Activated CD4-positive, CD25-positive, alpha-beta regulatory T cell treated with anti-CD3 and anti-CD28 coated beads, Interleukin-2, amount 50 U/mL, for 16 hours (primary cell): Measurements from ENCODE around the gene MARS1.
A peak's percentile ranks its signal among the peaks of the same experiment; 100 is the strongest.

Experiments
- DNase-seq: peaks from one replicate; pipeline ENCODE4 v3.0.0-alpha.2; 2020; ENCODE audit warnings: low read depth, low spot score

Gene MARS1

DNA sequence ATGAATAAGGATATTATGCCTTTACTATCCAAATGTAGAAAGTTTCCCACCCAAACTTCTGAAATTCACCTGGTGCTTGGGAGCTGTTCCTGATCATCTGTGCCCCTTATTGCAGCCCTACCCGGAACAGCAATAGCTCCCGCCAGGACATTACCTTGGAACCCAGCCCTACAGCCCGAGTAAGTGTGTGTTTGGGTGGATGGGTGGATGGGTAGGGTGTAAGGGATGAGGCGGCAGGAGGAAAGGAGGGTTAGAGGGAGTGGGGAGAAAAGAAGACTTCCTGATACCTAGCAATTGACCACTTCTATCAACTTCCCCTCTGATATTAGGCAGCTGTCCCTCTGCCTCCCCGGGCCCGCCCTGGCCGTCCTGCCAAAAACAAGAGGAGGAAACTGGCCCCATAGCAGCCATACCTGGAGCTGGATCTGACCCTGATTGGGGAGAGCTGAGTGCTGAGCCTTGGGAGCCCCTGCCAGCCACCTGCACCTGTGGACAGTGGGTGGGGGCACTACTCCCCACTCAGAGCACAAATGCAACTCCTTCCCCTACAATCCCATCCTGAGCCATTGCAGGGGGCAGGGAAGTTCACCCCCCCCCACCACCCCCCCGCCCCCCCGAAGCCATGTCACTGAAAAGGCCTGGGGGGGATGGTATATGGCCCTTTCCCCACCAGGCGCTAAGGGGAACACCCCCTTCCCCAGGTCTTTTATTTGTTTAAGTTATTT, 41.1 kb downstream of the MARS1 start:
- no peak for DNase-seq

DNA sequence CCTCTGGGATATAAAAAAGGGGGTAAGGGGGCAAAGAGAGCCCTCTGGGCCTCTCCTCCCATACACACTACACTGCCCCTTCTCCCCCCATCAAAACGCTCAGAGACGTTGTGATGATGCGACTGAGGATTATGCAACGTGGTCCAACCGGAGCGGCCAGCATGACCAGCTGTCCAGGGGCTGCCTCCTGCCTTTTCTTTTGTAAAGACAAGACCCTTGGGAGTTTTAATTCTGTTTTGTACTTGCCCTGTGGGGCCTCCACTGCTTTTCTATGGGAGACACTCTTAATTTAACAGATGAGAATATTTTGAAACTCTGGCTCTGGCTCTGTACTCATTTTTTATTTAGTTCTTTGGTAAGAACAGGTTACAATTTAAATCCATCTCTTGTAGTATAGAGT, 42.0 kb downstream of the MARS1 start:
- DNase-seq: no peak

GRCh38 chr12:57530396-57531142, 42.7 kb downstream of the MARS1 start:
- no peak for DNase-seq

GRCh38 chr12:57531836-57532235, 44.0 kb downstream of the MARS1 start:
- DNase-seq: no peak

DNA sequence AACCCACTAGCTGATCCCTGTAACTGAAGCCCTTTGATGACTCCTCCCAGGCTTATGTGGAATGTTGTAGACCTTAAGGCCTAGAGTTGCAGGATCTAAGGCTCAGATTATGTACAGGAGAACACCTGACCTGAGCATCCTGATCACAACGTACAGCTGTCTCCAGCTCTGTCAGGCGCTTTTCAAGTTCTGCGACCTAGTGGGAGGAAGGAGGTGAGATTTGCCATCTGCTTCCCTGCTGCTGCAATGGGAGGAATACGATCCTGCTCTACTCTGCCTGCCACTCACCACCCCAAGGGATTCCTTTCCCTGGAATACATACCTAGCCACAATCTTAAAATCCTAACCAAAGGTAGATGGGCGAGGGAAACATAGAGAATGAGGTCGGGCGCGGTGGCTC, 45.2 kb downstream of the MARS1 start:
- DNase-seq: no peak

GRCh38 chr12:57534250-57534649, 46.4 kb downstream of the MARS1 start:
- DNase-seq: no peak

DNA sequence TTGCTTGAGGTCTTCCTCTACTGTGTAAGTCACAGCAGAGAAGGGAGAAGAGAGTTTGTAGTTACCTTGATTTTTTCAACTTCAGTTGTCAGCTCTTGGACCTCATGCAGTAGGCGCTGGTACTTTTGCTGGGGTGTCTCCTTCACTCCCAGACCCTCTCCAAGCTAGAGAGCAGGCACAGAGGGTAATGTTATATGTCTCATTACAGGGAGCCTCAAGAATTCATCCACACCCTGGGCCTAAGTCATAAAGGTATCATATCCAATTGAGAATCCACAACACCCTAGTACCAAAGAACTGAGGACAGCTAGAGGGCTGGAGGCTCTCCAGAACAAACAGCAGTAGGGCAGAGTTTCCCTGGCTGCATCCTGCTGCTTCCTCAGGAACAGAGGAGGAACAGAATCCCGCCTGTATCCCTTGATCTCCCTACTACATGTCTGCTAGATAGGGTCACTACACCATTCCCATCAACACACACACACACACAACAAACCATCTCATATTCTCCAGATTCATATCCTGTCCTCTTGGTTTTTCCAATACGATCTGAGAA, 47.2 kb downstream of the MARS1 start:
- no peak for DNase-seq

DNA sequence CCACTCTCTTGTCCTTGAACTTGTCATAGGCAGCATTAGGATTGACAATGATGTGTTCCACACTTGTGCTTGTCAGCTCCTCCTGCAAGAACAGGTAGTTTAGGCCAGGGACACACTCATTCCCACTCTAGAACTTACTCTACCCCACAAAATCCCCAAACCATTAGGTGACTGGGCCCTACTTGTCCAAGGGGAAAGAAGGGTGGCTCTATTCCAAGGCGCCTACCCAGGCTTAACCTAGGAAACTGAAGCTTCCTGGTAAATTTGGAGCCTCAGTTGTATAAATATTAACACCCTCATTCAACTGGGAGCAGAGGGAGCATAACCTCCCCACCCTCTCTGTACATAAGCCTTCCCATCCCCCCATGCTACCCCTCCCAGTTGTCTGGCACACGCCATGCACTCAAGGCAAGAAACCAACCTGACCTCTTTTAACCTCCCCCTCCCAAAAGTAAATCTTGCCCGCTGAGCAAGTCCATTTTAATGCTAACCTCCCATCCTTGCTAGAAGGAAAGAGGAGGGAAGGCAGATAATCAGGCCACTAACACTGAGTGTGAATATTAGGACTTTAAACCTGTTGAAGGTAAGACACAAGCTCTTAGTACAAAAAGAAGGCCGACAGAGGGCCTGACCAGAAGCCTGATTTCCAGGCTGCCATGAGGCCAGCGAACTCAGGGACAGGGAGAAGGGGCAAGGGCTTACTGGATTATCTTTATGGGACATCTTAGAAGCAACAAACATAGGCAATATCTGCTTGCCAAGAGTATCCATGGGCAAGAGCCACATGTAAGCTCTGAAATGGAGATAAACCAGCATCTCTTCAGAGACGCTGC, 48.1 kb downstream of the MARS1 start:
- no peak for DNase-seq

- DNase-seq: no peak
Measured at GRCh38 chr12:57536597-57536942, 48.7 kb downstream of the MARS1 start.

DNA sequence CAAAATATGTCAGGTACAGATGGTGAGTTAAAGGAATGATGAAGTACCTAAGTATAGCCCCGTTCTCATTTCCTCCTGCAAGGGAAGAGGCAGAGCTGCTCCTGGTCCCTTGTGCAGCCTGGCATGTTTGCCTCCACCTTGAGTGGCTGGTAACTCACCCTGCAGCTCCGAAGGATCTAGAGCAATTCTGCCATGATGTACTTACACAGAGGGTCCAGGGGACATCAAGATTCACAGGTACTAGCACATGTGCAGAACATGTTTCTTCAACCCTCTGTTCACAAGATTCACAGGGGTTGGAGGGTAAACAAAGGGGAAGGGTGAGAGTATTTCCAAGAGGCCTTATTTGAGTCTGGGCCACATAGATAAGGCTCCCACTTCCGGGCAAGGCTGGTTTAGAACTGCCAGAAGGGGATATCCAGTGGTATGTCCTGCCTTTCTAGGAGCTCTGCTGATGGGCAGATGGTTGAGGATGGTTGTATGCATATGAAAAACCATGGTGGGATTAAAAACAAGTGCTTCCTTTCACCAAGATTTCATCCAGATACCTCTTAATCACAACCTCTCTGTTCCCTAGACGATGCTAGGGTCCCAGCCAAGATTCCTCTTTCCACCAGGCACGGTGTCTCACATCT, 51.4 kb downstream of the MARS1 start:
- no peak for DNase-seq

GRCh38 chr12:57541001-57541400, 53.1 kb downstream of the MARS1 start:
- DNase-seq: no peak

DNA sequence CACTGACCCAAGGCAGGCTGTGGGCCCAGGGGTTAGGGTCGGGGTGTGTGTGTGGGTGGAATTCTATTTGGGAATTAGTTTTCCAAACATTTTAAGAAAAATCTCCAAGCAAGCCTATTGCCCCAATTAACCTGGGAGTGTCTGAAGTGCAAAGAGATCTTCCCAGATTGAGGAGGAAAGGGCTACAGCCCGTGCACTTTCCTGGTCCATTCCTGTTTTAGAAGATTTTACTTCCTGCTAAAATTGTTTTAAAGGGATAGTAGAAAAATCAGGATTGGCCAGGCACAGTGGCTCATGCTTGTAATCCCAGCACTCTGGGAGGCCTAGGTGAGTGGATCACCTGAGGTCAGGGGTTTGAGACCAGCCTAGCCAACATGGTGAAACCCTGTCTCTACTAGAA, 53.8 kb downstream of the MARS1 start:
- DNase-seq: no peak

DNA sequence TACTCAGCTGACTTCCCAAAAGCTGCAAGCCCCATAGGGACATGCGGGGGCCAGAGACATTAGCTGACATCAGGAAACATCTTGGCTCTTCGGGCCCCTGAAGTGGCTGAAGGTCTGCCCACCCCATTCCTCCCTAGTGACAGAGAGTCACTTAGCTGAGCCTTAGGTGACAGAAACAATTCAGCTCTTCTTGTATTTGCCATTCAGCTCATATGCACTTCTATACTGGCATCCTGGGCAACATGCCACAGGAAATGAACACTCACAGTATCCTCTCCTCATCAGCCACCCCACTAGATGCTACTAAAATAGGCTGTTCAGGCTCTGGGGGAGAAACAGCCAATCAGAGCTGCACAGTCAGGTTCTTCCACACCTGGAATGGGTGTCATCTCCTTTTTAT, 55.7 kb downstream of the MARS1 start:
- DNase-seq: no peak

GRCh38 chr12:57545809-57546437, 58.1 kb downstream of the MARS1 start:
- no peak for DNase-seq

DNA sequence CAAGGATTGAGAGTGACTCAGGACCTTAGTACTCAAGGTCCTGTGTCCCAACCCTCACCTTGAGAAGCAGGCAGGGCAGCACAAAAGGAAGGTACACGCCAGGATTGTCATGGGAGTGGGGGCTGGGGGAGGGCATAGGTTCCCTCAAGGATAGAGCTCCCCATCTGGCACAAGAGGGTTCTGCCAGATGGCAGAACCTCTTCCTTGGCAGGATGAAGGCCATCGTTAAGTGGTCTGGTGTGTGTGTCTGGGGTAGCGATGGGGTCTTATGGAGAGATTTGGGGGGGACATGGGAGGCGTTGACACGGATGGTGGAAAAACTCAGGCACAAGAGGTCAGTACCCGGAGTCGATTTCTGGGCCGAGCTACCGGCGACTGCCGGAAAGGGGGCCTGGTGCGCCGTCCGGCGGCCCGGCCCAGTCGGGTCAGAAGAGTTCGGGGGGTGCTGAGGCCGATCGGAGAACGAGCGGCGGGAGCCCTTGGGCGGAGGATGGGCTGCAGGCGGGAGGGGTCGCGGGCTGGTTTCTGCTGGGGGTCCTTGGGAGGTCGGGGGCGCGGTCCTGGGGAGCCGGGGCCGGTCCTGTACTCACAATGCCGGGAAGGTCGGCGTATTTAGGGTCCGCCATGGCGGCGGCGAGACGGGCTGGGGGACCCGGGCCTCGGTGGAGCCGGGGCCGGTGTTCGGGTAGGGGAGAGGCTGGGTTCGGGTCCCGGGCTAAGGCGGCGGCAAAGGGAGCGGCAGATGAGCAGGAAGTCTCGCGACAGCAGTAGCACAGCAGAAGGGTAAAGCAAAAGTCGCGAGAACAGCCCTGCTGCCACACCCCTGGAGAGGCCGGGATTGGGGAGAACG, 58.8 kb downstream of the MARS1 start, which contains the start of gene DCTN2:
DCTN2 (minus strand) TSS at position 755 of the 850 bp plus-strand sequence; CDS start at position 626, 129 bp downstream.
- peak; percentile 83 for DNase-seq

- no peak for DNase-seq
Measured at GRCh38 chr12:57547288-57548012, 59.6 kb downstream of the MARS1 start.

- DNase-seq: no peak
Measured at GRCh38 chr12:57548013-57548315, 60.1 kb downstream of the MARS1 start.

DNA sequence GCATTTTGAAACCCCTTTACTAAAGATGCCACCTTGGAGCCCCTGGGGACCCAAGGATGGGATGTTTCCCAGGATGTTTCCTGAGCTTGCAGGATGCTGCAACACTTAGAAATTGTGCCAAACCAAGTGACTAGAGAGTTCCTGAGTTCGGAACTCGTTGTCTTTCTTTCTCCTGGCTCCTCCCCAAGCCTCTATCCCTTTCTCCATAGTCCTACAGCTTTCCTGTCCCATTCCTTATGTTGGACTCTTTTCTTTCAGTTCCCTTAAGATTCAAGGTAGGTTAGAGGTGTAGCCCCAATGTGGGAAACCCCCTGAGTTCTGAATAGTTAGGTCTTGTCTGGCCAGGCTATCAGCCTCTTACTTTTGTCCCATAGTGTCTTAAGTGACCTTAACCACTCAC, 60.6 kb downstream of the MARS1 start:
- no peak for DNase-seq

DNA sequence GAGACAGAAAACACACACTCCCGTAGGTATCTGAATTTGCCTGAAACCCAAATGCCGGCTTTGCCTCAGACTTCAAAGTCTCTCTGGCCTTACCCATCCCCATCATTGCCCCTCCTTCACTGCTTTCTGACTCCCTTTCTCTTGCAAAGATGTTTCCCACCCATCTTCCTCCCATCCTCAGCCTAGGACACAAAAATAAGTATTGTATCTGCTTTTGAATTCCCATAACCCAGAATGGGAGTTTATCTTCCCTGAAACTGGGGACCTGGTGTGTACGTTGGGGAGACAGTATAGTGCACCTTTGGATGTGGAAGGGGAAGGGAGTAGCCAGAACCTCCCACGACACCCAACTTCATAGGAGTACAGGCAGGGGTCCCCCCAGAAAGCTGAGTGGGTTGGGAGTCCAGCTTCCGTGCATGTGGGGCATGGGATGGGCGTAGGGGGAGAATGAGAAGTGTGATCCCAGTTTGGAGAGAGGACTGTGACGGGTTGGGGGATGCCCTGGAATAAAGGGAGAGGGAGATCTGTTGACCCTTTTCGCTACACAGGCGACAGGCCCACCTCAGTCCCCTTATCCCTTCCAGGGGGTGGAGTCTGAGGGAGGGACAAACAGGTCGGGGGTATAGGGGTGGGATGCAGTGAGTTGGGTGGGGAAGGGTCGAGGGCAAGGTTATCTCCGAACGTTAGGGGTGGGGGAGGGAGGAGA, 61.5 kb downstream of the MARS1 start:
- no peak for DNase-seq
